ENCODE data around the gene ZNF324. TPM values are rescaled to one million over a fixed set of nuclear protein-coding genes. Genes with fewer than 3 reads are reported as not detected.

ZNF324 gene
- total RNA-seq, 1 experiment from 2014 or later: 12.7 TPM

DNA sequence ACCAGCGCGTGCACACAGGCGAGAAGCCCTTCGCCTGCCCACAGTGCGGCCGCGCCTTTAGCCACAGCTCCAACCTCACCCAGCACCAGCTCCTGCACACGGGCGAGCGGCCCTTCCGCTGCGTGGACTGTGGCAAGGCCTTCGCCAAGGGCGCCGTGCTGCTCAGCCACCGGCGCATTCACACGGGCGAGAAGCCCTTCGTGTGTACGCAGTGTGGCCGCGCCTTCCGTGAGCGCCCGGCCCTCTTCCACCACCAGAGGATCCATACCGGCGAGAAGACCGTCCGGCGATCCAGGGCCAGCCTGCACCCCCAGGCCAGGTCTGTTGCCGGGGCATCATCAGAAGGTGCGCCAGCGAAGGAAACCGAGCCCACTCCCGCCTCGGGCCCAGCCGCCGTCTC, 4.9 kb downstream of the ZNF324 start:
- Histone ChIP-seq H3K27ac (ENCODE audit: insufficient read length, low read depth, low read length) (no peak overlapping the region), H3K79me2 (ENCODE audit: insufficient read depth, low read length) (no peaks in the 10 kb centered on the region), H4K91ac (ENCODE audit: insufficient read length, low read depth, low read length) (no peak overlapping the region), H2BK20ac (ENCODE audit: low read depth, low read length, poor library complexity, severe bottlenecking) (no peak overlapping the region), H4K5ac (ENCODE audit: insufficient read length, low read depth, low read length) (no peak overlapping the region), H3K27me3 (ENCODE audit: insufficient read depth, low read length) (no peaks in the 10 kb centered on the region), H3K9me3 (ENCODE audit: control insufficient read depth, low read depth, low read length) (no peaks in the 10 kb centered on the region), H2BK12ac (ENCODE audit: insufficient read length, low read depth, low read length) (no peak overlapping the region), H3K4ac (ENCODE audit: low read depth, low read length) (no peak overlapping the region), H2BK120ac (ENCODE audit: low read depth, low read length, poor library complexity, severe bottlenecking) (no peak overlapping the region), H3K18ac (ENCODE audit: insufficient read length, low read depth, low read length) (no peak overlapping the region), H3T11ph (ENCODE audit: low read length) (no peak overlapping the region), H4K20me1 (ENCODE audit: control insufficient read depth, insufficient read depth, insufficient read length) (no peaks in the 10 kb centered on the region), H4K8ac (replicated peaks; ENCODE audit: insufficient read length, low read depth, low read length) (no peak overlapping the region), H3K23me2 (ENCODE audit: insufficient read length, low read depth, low read length, poor library complexity, severe bottlenecking) (peaks cover 6% of the 10 kb centered on the region), H3K23ac (ENCODE audit: insufficient read length, low read depth, low read length) (no peak overlapping the region), H2AFZ (ENCODE audit: low read length) (no peak overlapping the region), H2BK15ac (ENCODE audit: low read depth, low read length) (no peak overlapping the region), H3K4me1 (ENCODE audit: insufficient read depth, low read length) (no peaks in the 10 kb centered on the region), H3K14ac (ENCODE audit: insufficient read depth, low read length) (no peak overlapping the region), H2AK5ac (ENCODE audit: insufficient read length, low read length) (no peak overlapping the region), H2BK5ac (ENCODE audit: insufficient read length, low read length) (no peak overlapping the region), H3K56ac (ENCODE audit: insufficient read length, low read depth, low read length) (no peak overlapping the region), H3K9ac (ENCODE audit: extremely low read depth, insufficient read length, low read length) (no peak overlapping the region), H3K4me2 (ENCODE audit: insufficient read depth, insufficient read length, low read length) (no peak overlapping the region), H3K79me1 (ENCODE audit: insufficient read depth, low read depth, low read length, poor library complexity, severe bottlenecking) (no peaks in the 10 kb centered on the region)
- peak; percentile 18 for DNase-seq
- Mint-ChIP-seq H3K27ac (no peak overlapping the region), H3K4me3 (no peak overlapping the region), H3K27me3 (ENCODE audit: low read depth) (no peaks in the 10 kb centered on the region), H3K4me1 (peaks cover 17% of the 10 kb centered on the region in 2 experiments), H3K9me3 (no peaks in the 10 kb centered on the region; a peak in 1 of 5 replicates), H3K36me3 (ENCODE audit: insufficient read depth in 1 of 3, low read depth in 3 of 3) (peaks cover 2 to 20% (median 4%) of the 10 kb centered on the region in 3 experiments; a peak in 6 of 7 replicates)
- TF ChIP-seq, protein P1, sequence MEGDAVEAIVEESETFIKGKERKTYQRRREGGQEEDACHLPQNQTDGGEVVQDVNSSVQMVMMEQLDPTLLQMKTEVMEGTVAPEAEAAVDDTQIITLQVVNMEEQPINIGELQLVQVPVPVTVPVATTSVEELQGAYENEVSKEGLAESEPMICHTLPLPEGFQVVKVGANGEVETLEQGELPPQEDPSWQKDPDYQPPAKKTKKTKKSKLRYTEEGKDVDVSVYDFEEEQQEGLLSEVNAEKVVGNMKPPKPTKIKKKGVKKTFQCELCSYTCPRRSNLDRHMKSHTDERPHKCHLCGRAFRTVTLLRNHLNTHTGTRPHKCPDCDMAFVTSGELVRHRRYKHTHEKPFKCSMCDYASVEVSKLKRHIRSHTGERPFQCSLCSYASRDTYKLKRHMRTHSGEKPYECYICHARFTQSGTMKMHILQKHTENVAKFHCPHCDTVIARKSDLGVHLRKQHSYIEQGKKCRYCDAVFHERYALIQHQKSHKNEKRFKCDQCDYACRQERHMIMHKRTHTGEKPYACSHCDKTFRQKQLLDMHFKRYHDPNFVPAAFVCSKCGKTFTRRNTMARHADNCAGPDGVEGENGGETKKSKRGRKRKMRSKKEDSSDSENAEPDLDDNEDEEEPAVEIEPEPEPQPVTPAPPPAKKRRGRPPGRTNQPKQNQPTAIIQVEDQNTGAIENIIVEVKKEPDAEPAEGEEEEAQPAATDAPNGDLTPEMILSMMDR (conservative IDR thresholded peaks at IDR 0.05): no peak
- no CpG with 5 or more reads among the region's 39 CpGs for WGBS (ENCODE audit: extremely low coverage, insufficient read length, low lambda C conversion rate)

Measured in H9 (cell line).